ENCODE data around the gene PATZ1. TPM values are rescaled to one million over a fixed set of nuclear protein-coding genes. Genes with fewer than 3 reads are reported as not detected.

Gene PATZ1
- total RNA-seq, 4 donors from 2014 or later = 3.6 to 12.2 (median 8.7) TPM

GRCh38 chr22:31328544-31328960, 17.6 kb downstream of the PATZ1 start:
- TF ChIP-seq POLR2AphosphoS5 (IDR thresholded peaks at IDR 0.05) = no peak
- in situ Hi-C loops (cut with MboI; ENCODE audit: low pct_ligation_motif_present in 1 of 4, low pct_unique_long_range_greater_than_20kb in 1 of 4, low sequenced_read_pairs in 3 of 4) = loop anchor here in 1 of 4 donors (25.0 kb wide), 1 partner anchor 109 kb away; no protein-coding TSS in a partner anchor
- no peaks in the 10 kb centered on the region for H3K4me1 ChIP-seq
- H3K9me3 ChIP-seq = no peaks in the 10 kb centered on the region
- H3K36me3 ChIP-seq = peaks cover 0 to 31% (median 9%) of the 10 kb centered on the region in 4 donors
- 91% methylated on average over 13 of the region's 13 CpGs; no CpG with 5 or more reads in 1 of the 2 donors for WGBS, 2 donors (ENCODE audit: low coverage in 1 of 2)
- intact Hi-C loops (cut with DNase I; ENCODE audit: low total_unique reads) = loop anchor here (10.0 kb wide), 1 partner anchor 786 kb away; no protein-coding TSS in a partner anchor
- H3K27me3 ChIP-seq = no peaks in the 10 kb centered on the region
- DNase-seq = no peak
- H3K27ac ChIP-seq = no peak overlapping the region
- H3K4me3 ChIP-seq = no peak overlapping the region

DNA sequence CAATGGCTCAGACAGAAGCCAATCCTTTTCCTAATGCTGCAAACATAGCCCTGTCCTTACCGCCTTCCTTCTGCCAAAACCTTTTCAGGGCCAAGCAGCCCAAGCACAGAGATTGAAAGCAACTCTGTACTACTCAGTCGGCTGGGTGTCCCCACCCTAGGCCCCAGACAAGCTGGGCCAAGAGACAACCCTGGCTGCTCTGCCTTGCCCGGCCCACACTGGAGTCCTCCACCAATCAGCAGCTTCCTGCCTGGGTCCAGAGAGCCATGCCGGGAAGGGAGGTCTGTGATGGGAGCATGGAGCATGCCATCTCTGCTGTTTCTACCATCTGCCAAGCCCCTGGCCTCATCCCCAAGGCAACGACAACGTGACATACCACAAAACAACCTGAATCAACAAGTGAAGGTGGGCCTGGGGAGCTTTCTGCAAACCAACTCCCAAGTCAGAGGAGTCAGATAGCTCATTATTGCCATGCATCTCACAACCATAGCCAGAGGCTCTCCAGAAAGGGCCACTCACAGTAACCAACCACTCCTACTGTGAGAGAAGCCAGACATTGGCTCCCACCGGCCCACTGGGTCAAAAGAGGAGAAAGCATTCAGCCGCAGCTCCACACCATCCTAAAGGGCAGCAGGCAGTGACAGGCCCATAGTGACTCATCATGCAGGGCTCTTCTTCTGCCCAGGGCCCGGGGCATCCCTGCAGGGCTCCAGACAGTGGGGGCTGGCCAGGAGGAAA, 18.2 kb downstream of the PATZ1 start:
- H3K9me3 ChIP-seq = no peaks in the 10 kb centered on the region
- no peak for DNase-seq
- no peak overlapping the region for H3K4me3 ChIP-seq
- peaks cover 0 to 28% (median 9%) of the 10 kb centered on the region in 4 donors for H3K36me3 ChIP-seq
- WGBS, 2 donors (ENCODE audit: low coverage in 1 of 2) = 95% methylated on average over 8 of the region's 9 CpGs; no CpG with 5 or more reads in 1 of the 2 donors
- TF ChIP-seq EP300 (IDR thresholded peaks at IDR 0.05; ENCODE audit: low read depth) (no peak), POLR2A (IDR thresholded peaks at IDR 0.05) (no peak), POLR2AphosphoS5 (IDR thresholded peaks at IDR 0.05) (no peak)
- TF ChIP-seq, protein P1, sequence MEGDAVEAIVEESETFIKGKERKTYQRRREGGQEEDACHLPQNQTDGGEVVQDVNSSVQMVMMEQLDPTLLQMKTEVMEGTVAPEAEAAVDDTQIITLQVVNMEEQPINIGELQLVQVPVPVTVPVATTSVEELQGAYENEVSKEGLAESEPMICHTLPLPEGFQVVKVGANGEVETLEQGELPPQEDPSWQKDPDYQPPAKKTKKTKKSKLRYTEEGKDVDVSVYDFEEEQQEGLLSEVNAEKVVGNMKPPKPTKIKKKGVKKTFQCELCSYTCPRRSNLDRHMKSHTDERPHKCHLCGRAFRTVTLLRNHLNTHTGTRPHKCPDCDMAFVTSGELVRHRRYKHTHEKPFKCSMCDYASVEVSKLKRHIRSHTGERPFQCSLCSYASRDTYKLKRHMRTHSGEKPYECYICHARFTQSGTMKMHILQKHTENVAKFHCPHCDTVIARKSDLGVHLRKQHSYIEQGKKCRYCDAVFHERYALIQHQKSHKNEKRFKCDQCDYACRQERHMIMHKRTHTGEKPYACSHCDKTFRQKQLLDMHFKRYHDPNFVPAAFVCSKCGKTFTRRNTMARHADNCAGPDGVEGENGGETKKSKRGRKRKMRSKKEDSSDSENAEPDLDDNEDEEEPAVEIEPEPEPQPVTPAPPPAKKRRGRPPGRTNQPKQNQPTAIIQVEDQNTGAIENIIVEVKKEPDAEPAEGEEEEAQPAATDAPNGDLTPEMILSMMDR (IDR thresholded peaks at IDR 0.05) = no peak
- in situ Hi-C loops (cut with MboI; ENCODE audit: low pct_ligation_motif_present in 1 of 4, low pct_unique_long_range_greater_than_20kb in 1 of 4, low sequenced_read_pairs in 3 of 4) = loop anchor here in 1 of 4 donors (25.0 kb wide), 1 partner anchor 109 kb away; no protein-coding TSS in a partner anchor
- intact Hi-C loops (cut with DNase I; ENCODE audit: low total_unique reads) = loop anchor here (10.0 kb wide), 1 partner anchor 787 kb away; no protein-coding TSS in a partner anchor
- no peaks in the 10 kb centered on the region for H3K27me3 ChIP-seq
- no peak overlapping the region for H3K27ac ChIP-seq
- H3K4me1 ChIP-seq = no peaks in the 10 kb centered on the region

DNA sequence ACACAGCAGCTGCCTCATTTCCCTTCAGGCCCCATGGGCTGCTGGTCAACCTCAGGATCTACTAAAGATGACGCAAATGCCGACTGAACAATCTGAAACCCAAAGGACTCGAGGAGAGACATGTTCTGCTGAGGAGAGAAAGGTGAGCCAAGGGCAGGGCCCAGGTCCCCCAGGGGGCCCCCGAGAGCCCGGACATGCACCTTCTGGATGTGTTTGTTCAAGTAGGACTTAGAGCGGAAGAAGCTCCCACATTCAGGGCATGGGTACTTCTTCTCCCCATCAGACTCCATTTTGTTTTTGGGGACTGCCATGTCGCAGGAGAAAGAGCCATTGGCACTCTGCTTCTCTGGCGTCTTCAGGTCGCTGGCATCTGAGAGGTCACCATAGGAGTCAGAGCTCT, 19.3 kb downstream of the PATZ1 start:
- Histone ChIP-seq H3K9me3 (no peaks in the 10 kb centered on the region), H3K27me3 (no peaks in the 10 kb centered on the region), H3K36me3 (peaks cover 0 to 18% (median 9%) of the 10 kb centered on the region in 4 donors), H3K27ac (no peak overlapping the region), H3K4me1 (no peaks in the 10 kb centered on the region), H3K4me3 (no peak overlapping the region)
- 96% methylated on average over 9 of the region's 9 CpGs; no CpG with 5 or more reads in 1 of the 2 donors for WGBS, 2 donors (ENCODE audit: low coverage in 1 of 2)
- intact Hi-C loops (cut with DNase I; ENCODE audit: low total_unique reads) = loop anchor here (10.0 kb wide), 1 partner anchor 788 kb away; no protein-coding TSS in a partner anchor
- in situ Hi-C loops (cut with MboI; ENCODE audit: low pct_ligation_motif_present in 1 of 4, low pct_unique_long_range_greater_than_20kb in 1 of 4, low sequenced_read_pairs in 3 of 4) = loop anchor here in 1 of 4 donors (25.0 kb wide), 1 partner anchor 110 kb away; no protein-coding TSS in a partner anchor
- DNase-seq = no peak
- TF ChIP-seq, protein P1 (IDR thresholded peaks at IDR 0.05) = no peak
- no peak for TF ChIP-seq EP300 (IDR thresholded peaks at IDR 0.05; ENCODE audit: low read depth)

DNA sequence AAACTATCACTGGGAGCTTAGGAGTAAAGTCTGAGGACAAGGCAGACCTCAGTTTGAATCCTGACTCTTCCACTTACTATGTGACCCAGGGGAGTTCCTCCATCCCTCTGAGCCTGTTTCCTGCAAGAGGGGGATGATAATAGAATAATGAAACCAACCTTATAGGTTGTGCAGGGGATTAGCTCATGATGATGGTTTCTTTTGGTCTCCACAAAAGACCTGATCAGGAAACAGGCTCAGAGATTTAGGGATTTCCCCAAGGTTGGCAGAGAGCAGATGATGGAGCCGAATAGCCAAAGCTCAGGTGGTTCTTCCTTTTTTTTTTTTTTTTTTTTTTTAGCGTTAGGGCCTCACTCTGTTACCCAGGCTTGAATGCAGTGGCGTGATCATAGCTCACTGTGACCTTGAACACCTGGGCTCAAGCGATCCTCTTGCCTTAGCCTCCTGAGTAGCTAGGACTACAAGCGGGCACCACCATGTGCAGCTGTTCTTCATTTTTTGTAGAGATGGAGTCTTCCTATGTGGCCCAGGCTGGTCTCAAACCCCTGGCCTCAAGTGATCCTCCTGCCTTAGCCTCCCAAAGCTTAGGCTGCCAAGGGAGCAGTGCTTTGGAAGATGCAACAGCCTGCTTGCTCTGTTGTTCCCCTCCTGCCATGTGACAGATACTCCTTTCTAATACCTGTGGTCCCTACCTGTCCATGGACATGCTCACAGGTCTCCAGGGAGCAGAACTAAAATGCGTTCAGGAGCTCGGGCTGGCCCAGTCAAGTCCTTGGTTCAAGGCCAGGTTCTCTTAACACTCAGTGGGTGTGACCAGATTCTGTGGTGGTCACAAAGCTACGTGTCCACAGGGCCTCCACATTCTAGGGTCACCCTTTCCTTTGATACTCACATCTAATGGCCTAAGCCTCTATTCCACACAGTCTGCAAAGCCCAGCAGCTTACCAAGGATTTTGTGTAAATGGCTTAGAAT, 22.3 kb downstream of the PATZ1 start:
- no peak for DNase-seq
- Histone ChIP-seq H3K27me3 (no peaks in the 10 kb centered on the region), H3K36me3 (peaks cover 0 to 17% (median 6%) of the 10 kb centered on the region in 4 donors), H3K9me3 (no peaks in the 10 kb centered on the region), H3K4me1 (no peaks in the 10 kb centered on the region), H3K27ac (no peak overlapping the region), H3K4me3 (no peak overlapping the region)
- intact Hi-C loops (cut with DNase I; ENCODE audit: low total_unique reads) (loop anchor here (10.0 kb wide), 1 partner anchor 791 kb away; no protein-coding TSS in a partner anchor), in situ Hi-C loops (cut with MboI; ENCODE audit: low pct_ligation_motif_present in 1 of 4, low pct_unique_long_range_greater_than_20kb in 1 of 4, low sequenced_read_pairs in 3 of 4) (no loop called here)
- 87 to 100% methylated on average over 2 to 8 of the region's 8 CpGs for WGBS, 2 donors (ENCODE audit: low coverage in 1 of 2)
- TF ChIP-seq EP300 (IDR thresholded peaks at IDR 0.05; ENCODE audit: low read depth) (no peak), POLR2A (IDR thresholded peaks at IDR 0.05) (no peak), POLR2AphosphoS5 (IDR thresholded peaks at IDR 0.05) (no peak)
- TF ChIP-seq, protein P1 (IDR thresholded peaks at IDR 0.05) = no peak

Measured in transverse colon (tissue), 4 donors.